ENCODE measurements around the gene ZDHHC13.

The ZDHHC13 gene

DNA sequence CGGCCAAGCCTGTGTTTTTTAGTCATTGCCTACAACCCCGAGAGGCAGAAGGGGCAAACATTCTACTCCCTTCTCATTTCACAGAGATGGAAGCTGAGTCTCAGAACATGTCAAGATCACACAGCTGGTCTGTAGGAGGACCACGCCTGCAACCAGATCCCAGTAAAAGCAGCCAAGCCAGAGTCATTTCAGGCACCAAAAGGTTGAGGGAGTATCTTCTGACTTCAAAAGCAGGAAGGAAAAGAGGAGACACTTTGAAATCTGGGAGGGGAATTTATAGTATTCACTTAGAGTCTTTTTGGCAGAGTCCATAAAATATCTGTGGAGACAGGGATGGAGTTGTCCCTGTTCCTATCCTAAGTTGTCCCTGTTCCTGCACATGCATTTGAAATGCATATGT, 17.9 kb upstream of the ZDHHC13 start:
- DNase-seq (ENCODE audit: low read depth in 1 of 2, low spot score in 1 of 2) = no peak
- Histone ChIP-seq H3K27me3 (ENCODE audit: insufficient read depth, poor library complexity, severe bottlenecking) (no peaks in the 10 kb centered on the region), H3K4me3 (replicated peaks; ENCODE audit: insufficient read depth, low read length) (no peak overlapping the region), H3K27ac (replicated peaks) (no peak overlapping the region)
- TF ChIP-seq GABPA (IDR thresholded peaks at IDR 0.05; ENCODE audit: low read depth) (no peak), POLR2AphosphoS5 (IDR thresholded peaks at IDR 0.05; ENCODE audit: low read depth) (no peak), SPI1 (IDR thresholded peaks at IDR 0.05; ENCODE audit: borderline replicate concordance, low read depth) (no peak)
- TF ChIP-seq, protein P1, sequence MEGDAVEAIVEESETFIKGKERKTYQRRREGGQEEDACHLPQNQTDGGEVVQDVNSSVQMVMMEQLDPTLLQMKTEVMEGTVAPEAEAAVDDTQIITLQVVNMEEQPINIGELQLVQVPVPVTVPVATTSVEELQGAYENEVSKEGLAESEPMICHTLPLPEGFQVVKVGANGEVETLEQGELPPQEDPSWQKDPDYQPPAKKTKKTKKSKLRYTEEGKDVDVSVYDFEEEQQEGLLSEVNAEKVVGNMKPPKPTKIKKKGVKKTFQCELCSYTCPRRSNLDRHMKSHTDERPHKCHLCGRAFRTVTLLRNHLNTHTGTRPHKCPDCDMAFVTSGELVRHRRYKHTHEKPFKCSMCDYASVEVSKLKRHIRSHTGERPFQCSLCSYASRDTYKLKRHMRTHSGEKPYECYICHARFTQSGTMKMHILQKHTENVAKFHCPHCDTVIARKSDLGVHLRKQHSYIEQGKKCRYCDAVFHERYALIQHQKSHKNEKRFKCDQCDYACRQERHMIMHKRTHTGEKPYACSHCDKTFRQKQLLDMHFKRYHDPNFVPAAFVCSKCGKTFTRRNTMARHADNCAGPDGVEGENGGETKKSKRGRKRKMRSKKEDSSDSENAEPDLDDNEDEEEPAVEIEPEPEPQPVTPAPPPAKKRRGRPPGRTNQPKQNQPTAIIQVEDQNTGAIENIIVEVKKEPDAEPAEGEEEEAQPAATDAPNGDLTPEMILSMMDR (IDR thresholded peaks at IDR 0.05; ENCODE audit: insufficient read depth, low read length) = no peak
- TF ChIP-seq, protein P2, sequence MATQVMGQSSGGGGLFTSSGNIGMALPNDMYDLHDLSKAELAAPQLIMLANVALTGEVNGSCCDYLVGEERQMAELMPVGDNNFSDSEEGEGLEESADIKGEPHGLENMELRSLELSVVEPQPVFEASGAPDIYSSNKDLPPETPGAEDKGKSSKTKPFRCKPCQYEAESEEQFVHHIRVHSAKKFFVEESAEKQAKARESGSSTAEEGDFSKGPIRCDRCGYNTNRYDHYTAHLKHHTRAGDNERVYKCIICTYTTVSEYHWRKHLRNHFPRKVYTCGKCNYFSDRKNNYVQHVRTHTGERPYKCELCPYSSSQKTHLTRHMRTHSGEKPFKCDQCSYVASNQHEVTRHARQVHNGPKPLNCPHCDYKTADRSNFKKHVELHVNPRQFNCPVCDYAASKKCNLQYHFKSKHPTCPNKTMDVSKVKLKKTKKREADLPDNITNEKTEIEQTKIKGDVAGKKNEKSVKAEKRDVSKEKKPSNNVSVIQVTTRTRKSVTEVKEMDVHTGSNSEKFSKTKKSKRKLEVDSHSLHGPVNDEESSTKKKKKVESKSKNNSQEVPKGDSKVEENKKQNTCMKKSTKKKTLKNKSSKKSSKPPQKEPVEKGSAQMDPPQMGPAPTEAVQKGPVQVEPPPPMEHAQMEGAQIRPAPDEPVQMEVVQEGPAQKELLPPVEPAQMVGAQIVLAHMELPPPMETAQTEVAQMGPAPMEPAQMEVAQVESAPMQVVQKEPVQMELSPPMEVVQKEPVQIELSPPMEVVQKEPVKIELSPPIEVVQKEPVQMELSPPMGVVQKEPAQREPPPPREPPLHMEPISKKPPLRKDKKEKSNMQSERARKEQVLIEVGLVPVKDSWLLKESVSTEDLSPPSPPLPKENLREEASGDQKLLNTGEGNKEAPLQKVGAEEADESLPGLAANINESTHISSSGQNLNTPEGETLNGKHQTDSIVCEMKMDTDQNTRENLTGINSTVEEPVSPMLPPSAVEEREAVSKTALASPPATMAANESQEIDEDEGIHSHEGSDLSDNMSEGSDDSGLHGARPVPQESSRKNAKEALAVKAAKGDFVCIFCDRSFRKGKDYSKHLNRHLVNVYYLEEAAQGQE (IDR thresholded peaks at IDR 0.05; ENCODE audit: insufficient replicate concordance, low read depth) = no peak

DNA sequence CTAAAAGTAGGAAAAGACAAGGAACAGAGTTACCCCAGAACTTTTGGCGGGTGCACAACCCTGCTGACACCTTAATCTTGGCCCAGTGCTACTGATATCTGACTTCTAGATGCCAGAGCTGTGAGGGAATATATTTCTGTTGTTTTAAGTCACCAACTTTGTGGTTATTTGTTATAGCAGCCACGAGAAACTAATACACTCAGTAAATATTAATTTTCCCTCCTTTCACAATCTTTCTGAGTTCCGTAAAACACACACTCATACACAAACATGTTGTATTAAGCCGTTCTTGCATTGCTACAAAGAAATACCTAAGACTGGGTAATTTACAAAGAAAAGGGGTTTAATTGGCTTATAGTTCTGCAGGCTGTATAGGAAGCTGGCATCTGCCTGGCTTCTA, 16.1 kb upstream of the ZDHHC13 start:
- DNase-seq (ENCODE audit: low read depth in 1 of 2, low spot score in 1 of 2) = no peak
- TF ChIP-seq SPI1 (IDR thresholded peaks at IDR 0.05; ENCODE audit: borderline replicate concordance, low read depth) = no peak
- TF ChIP-seq, protein P1 (IDR thresholded peaks at IDR 0.05; ENCODE audit: insufficient read depth, low read length) = no peak
- no peak for TF ChIP-seq GABPA (IDR thresholded peaks at IDR 0.05; ENCODE audit: low read depth)
- TF ChIP-seq, protein P2 (IDR thresholded peaks at IDR 0.05; ENCODE audit: insufficient replicate concordance, low read depth) = no peak
- TF ChIP-seq POLR2AphosphoS5 (IDR thresholded peaks at IDR 0.05; ENCODE audit: low read depth) = no peak
- no peaks in the 10 kb centered on the region for H3K27me3 ChIP-seq (ENCODE audit: insufficient read depth, poor library complexity, severe bottlenecking)
- no peak overlapping the region for H3K4me3 ChIP-seq (replicated peaks; ENCODE audit: insufficient read depth, low read length)
- no peak overlapping the region for H3K27ac ChIP-seq (replicated peaks)

DNA sequence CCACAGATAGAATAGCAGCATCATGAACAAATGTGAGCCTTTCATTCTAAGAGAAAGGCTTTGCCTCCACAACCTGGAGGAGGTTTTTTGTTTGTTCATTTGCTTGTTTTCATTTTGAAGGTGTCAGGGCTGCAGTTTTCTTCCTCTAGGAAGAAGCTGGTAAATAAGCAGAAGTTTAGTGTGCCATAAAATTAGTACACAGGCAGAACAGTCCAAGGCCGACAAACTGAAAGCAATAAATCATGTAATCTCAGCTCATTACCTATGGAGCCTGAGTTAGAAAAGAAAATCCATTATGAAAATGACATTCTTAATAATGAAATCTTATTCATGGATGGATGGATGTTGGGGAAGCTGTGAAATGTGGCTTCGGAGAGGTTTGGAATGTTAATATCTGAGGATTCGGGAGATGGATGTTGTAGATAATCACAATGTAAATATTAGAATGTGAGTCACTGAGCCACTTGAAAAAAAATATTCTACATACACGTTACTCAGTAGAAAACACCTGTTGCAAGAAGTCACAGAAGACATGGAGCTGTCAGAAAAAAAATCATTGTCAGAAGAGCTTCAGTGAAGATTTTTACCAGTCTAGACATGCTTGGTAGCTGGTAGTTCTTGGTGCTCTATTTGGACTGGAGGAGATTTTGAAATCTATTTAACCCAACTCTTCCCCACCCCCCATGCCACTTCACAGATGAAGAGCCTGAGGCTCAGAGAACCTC, 15.0 kb upstream of the ZDHHC13 start:
- no peaks in the 10 kb centered on the region for H3K27me3 ChIP-seq (ENCODE audit: insufficient read depth, poor library complexity, severe bottlenecking)
- no peak for DNase-seq (ENCODE audit: low read depth in 1 of 2, low spot score in 1 of 2)
- H3K27ac ChIP-seq (replicated peaks) = no peak overlapping the region
- TF ChIP-seq, protein P1 (IDR thresholded peaks at IDR 0.05; ENCODE audit: insufficient read depth, low read length) = no peak
- no peak for TF ChIP-seq POLR2AphosphoS5 (IDR thresholded peaks at IDR 0.05; ENCODE audit: low read depth)
- TF ChIP-seq SPI1 (IDR thresholded peaks at IDR 0.05; ENCODE audit: borderline replicate concordance, low read depth) = no peak
- TF ChIP-seq, protein P2 (IDR thresholded peaks at IDR 0.05; ENCODE audit: insufficient replicate concordance, low read depth) = no peak
- TF ChIP-seq GABPA (IDR thresholded peaks at IDR 0.05; ENCODE audit: low read depth) = no peak
- H3K4me3 ChIP-seq (replicated peaks; ENCODE audit: insufficient read depth, low read length) = no peak overlapping the region
